LoVo (cell line): ENCODE data around the gene ANP32E.
A peak's percentile ranks its signal among the peaks of the same experiment; 100 is the strongest.

Experiments
- DNase-seq: peaks from one replicate; pipeline ENCODE4 v3.0.0-alpha.2; 2016; ENCODE audit warnings: low spot score

ANP32E gene

GRCh38 chr1:150235852-150236613, at the start of gene ANP32E:
ANP32E (minus strand) TSS chr1:150236112; CDS start chr1:150235786, 326 bp downstream.
- peak; percentile 99 for DNase-seq

GRCh38 chr1:150283260-150283659, 47.3 kb upstream of the ANP32E start:
- DNase-seq: no peak

- no peak for DNase-seq
Measured at GRCh38 chr1:150282558-150282958, 46.6 kb upstream of the ANP32E start.

GRCh38 chr1:150281758-150282557, 46.0 kb upstream of the ANP32E start, which contains the start of gene CIART:
CIART (plus strand) TSS chr1:150282554; CDS start chr1:150283268, 714 bp downstream.
- no peak for DNase-seq

GRCh38 chr1:150281221-150281757, 45.4 kb upstream of the ANP32E start:
- DNase-seq: peak; percentile 56

GRCh38 chr1:150280138-150280707, 44.3 kb upstream of the ANP32E start:
- no peak for DNase-seq

- DNase-seq: no peak
Measured at GRCh38 chr1:150273311-150273710, 37.4 kb upstream of the ANP32E start.

GRCh38 chr1:150271291-150271959, 35.5 kb upstream of the ANP32E start:
- no peak for DNase-seq

GRCh38 chr1:150269451-150269850, 33.5 kb upstream of the ANP32E start:
- DNase-seq: no peak

- DNase-seq: peak; percentile 93
Measured at GRCh38 chr1:150268705-150269403, 32.9 kb upstream of the ANP32E start, which contains the start of gene APH1A. APH1A (minus strand) TSS chr1:150269016; CDS start chr1:150268810, 206 bp downstream.

GRCh38 chr1:150268340-150268704, 32.4 kb upstream of the ANP32E start:
- DNase-seq: no peak

- DNase-seq: no peak
Measured at GRCh38 chr1:150267896-150268295, 32.0 kb upstream of the ANP32E start.

GRCh38 chr1:150263549-150263948, 27.6 kb upstream of the ANP32E start:
- DNase-seq: no peak

GRCh38 chr1:150262388-150263320, 26.7 kb upstream of the ANP32E start:
- DNase-seq: no peak

- no peak for DNase-seq
Measured at GRCh38 chr1:150261367-150261766, 25.5 kb upstream of the ANP32E start.

- DNase-seq: no peak
Measured at GRCh38 chr1:150259758-150260669, 24.1 kb upstream of the ANP32E start.

GRCh38 chr1:150259217-150259616, 23.3 kb upstream of the ANP32E start:
- no peak for DNase-seq

GRCh38 chr1:150257624-150258585, 22.0 kb upstream of the ANP32E start, which contains the start of gene CA14:
CA14 (plus strand) TSS chr1:150257774; CDS start chr1:150258129, 355 bp downstream.
- no peak for DNase-seq
